Esophagus squamous epithelium (tissue), 4 donors: ENCODE results near the gene MAZ.

Experiments used
- POLR2A ChIP-seq, 4 donors: fragments of 450-650 bp; IDR thresholded peaks; one replicate each; pipeline ENCODE4 v1.6.1; 2017; ENCODE audit warnings: antibody characterized with exemption in 4 of 4, mild to moderate bottlenecking in 4 of 4, moderate library complexity in 3 of 4
- TF ChIP-seq, protein P1 (sequence below), 6 experiments: fragments of 450-650 bp in 4 of 6; fragments of 200-600 bp in 2 of 6; sonication (generic) in 2 of 6; IDR thresholded peaks; one replicate each; pipeline ENCODE4 v1.5.1; 2016 to 2019; ENCODE audit warnings: antibody characterized with exemption in 6 of 6, mild to moderate bottlenecking in 4 of 6, moderate library complexity in 4 of 6

DNA sequence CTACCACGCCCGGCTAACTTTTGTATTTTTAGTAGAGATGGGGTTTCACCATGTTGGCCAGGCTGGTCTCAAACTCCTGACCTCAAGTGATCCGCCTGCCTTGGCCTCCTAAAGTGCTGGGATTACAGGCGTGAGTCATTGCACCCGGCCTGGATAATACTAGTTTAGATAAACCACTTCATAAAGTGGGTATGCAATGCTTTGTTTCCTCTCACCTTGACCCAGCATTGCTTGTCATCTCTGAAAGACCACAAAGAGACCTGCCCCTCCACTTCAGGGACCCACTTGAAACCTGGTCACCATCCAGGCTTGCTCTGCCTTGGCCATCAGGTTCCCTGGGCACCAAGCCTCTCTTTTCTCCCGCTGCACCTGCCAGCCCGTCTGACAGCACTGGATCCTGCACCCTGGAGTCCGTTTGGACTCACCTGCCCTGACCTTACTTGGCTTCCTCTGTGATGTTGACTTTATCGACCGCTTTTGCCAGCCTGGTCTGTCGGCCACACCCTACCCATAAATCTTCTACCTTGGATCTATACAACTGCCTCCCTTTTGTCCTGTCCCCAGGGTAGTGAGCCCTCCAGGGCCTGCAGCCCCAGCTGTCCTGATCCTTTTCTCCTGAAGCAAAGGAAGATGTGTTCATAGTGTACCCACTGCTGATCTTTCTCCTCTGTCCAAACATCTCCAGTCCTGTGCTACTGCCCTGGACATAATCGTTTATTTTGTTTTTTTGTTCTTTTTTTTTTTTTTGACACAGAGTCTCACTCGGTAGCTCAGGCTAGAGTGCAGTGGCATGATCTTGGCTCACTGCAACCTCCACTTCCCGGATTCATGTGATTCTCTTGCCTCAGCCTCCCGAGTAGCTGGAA, 40.9 kb upstream of the MAZ start:
- TF ChIP-seq, protein P1, sequence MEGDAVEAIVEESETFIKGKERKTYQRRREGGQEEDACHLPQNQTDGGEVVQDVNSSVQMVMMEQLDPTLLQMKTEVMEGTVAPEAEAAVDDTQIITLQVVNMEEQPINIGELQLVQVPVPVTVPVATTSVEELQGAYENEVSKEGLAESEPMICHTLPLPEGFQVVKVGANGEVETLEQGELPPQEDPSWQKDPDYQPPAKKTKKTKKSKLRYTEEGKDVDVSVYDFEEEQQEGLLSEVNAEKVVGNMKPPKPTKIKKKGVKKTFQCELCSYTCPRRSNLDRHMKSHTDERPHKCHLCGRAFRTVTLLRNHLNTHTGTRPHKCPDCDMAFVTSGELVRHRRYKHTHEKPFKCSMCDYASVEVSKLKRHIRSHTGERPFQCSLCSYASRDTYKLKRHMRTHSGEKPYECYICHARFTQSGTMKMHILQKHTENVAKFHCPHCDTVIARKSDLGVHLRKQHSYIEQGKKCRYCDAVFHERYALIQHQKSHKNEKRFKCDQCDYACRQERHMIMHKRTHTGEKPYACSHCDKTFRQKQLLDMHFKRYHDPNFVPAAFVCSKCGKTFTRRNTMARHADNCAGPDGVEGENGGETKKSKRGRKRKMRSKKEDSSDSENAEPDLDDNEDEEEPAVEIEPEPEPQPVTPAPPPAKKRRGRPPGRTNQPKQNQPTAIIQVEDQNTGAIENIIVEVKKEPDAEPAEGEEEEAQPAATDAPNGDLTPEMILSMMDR (IDR thresholded peaks at IDR 0.05): no peak
- TF ChIP-seq POLR2A (IDR thresholded peaks at IDR 0.05): no peak
